CD4-positive, alpha-beta T cell treated with Interferon gamma for 1 hour (primary cell): Measurements from ENCODE around the gene SLC16A5.
"Not testable (repeated sequence)": the region's sequence is repeated elsewhere in the genome, so short reads cannot be mapped to it uniquely, and the experiment has no call there.

Experiments used
- DNase-seq: peaks from one replicate; pipeline ENCODE4 v3.0.0-alpha.2; 2020

The SLC16A5 gene, protein sequence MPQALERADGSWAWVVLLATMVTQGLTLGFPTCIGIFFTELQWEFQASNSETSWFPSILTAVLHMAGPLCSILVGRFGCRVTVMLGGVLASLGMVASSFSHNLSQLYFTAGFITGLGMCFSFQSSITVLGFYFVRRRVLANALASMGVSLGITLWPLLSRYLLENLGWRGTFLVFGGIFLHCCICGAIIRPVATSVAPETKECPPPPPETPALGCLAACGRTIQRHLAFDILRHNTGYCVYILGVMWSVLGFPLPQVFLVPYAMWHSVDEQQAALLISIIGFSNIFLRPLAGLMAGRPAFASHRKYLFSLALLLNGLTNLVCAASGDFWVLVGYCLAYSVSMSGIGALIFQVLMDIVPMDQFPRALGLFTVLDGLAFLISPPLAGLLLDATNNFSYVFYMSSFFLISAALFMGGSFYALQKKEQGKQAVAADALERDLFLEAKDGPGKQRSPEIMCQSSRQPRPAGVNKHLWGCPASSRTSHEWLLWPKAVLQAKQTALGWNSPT

DNA sequence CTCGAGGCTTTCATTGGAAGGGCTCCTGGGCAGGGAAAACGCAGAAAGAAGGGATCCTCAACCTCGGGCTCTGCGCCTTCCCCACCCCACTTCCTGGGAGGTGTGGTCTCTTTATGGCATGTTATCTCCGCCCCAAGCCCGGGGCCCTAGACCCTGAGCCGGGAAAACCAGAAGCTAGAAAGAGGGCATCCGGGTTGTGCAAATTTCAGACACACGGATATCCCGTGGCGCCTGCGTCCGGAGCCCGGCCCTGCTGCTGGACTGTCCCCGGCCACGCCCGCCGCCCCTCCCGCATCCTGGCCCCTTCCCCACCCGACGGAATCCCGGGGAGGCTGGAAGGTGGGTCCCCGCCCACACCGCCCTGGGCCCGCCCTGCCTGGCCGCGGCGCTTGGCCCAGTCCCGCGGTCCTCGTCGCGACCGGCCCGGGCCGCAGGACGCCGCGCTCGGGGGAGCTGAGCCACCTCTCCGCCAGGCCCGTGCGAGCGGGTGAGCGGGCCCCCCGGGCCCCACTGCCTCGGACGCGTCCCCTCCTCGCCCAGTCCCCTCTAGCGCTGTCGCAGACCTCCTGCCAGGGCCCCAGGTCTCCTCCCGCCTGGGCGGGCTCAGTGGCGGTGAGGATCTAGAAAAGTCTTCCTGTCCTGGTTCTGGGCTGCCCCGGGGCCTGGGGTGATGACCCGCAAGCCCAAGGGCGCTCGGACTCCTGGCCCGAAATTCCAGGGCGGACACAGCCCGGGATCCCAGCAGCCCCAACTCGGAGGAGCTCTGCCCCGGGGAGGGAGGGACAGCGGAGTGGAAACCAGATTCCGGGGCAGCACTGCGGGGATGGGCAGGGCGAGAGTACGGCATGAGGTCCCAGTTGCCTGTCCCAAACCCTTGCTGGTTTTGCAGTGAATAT, at the start of gene SLC16A5:
TSS of gene SLC16A5 (plus strand) at position 397 of the 896 bp plus-strand sequence. CDS start 5,683 bp downstream, outside the sequence.
- DNase-seq, result peak; percentile 69

DNA sequence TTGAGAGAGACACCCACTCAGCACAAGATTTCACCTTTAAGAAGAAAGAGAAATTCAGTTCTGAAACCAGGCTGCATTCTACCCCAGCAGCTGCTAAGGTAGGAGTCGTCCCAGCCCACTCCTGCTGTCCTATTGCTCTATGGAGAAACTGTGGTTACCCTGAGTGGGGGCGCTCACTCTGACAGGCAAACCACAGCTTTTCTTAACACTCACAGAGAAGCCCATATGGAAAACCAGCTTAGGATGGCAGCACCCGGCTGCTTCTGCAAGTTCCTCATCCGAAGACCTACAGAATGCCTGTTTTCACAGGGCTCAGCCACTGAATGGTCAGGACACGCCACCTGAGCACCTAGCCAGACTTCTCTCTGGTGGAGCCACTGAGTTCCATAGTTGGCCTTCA, 48.5 kb upstream of the SLC16A5 start:
- DNase-seq, result no peak

DNA sequence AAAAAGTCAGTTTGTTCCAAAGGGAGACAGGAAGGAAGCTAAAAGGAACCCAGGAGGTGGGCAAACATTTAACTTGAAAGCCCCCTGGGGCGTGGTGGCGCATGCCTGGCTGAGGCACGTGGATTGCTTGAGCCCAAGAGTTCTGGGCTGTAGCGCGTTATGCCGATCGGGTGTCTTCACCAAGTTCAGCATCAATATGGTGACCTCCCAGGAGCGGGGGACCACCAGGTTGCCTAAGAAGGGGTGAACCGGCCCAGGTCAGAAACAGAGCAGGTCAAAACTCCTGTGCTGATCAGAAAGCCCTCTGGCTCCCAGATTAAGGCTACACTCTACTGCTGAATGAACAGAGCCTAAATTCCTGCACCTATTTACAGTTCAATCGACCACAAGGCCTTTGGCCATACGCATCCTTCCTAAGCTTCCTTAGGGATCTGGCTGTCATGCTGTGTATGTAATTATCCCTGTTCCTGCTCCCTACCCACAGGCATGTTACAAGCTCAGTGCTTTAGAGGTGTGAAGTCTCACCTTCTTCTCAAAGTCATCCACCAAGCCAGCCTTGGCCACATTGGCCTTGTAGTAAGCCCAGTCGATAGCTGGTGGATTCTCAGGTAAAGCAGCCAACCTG, 46.0 kb upstream of the SLC16A5 start:
- DNase-seq, result no peak

DNA sequence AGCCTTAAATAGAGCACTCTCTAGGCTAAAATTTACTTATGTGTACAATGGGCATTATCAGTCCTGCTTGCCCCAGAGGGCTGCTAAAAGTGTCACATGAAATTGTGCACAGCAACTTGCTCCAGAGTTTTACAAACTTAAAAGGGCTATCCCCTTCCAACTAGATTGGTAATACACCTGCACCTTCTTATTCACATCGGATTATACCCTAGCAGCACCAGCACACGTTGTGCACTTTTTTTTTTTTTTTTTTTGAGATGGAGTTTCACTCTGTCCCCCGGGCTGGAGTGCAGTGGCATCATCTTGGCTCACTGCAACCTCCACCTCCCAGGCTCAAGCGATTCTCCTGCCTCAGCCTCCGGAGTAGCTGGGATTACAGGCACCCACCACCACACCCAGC, 44.0 kb upstream of the SLC16A5 start:
- not testable (repeated sequence) for DNase-seq

DNA sequence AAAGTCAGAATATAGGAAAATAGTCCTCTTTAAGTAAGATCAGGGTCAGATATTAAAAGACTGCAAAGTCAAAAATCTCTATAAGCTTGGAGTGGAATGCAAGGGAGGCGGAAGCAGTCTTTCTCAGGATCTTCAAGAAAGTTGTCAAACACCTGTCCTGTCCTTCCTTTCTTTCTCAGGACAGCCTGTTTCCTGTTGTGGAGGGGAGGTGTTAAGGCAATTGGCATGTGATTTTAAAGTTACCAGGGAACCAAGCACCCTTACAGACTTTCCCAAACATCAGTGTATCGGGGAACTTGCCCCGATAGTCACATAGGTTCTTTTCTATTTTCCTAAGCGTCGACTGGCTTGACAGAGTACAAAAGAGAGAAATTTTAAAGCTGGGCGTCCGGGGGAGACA, 43.0 kb upstream of the SLC16A5 start:
- DNase-seq, result no peak

GRCh38 chr17:75045946-75046406, 41.8 kb upstream of the SLC16A5 start:
- DNase-seq, result not testable (repeated sequence)

GRCh38 chr17:75046407-75047289, 41.1 kb upstream of the SLC16A5 start, which contains the start of the genes ATP5PD and KCTD2:
Gene ATP5PD, minus strand, starts transcription at chr17:75046969. Its CDS starts 4,319 bp downstream, at chr17:75042650.
Gene KCTD2, plus strand, starts transcription at chr17:75047225. Its CDS starts 26 bp downstream, at chr17:75047251.
- peak; percentile 95 for DNase-seq

- DNase-seq, result peak; percentile 9
Measured at GRCh38 chr17:75047398-75048098, 40.2 kb upstream of the SLC16A5 start.

DNA sequence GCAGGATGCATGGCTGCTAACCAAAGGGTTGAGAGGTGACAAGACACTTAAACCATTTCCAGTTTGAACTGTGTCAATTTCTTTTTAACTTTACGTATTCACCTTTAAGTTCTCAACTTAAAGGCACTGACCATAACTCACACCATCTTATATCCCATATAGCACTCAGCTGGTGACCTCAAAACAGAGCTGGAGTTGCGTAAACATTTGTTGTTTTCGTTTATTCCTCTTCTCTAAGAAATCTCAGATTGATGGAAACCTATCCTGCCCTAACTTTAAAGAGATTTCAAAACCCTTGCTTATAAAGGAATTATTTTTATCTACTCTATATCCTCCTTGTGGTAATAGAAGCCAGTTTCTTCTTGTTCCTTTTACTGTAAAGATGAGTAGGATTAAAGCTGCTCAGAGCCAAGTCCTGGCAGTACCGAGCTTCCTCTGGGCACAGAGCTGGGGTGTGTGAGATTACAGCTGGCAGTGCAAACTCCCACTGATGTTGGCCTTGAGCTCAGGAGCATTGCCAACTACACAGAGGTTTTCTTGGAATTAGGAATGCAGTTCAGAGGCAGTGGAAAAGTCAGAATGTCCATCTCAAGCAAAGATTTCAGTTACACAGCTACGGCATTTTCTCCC, 39.4 kb upstream of the SLC16A5 start:
- DNase-seq, result no peak

GRCh38 chr17:75049057-75049456, 38.7 kb upstream of the SLC16A5 start:
- no peak for DNase-seq

DNA sequence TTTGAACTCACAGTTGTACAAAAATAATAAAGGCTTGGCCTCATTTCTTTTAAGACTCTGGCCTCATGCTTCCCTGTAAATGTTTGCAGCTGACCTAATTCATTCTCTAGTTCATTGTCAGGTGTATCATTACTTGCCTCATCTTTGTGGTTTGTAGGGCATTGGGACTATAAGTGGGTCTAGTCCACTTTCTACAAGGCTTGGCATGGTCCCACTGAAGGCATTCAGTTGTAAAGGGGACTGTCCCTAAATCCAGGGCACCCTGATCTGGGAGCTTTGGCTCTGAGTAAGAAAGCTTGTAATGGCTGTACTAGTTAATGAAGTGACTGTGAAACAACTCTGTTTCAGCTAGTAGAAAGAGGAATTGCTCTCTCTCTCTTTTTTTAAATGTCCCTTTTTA, 38.0 kb upstream of the SLC16A5 start:
- DNase-seq, result no peak

- DNase-seq, result no peak
Measured at GRCh38 chr17:75051941-75052340, 35.8 kb upstream of the SLC16A5 start.

DNA sequence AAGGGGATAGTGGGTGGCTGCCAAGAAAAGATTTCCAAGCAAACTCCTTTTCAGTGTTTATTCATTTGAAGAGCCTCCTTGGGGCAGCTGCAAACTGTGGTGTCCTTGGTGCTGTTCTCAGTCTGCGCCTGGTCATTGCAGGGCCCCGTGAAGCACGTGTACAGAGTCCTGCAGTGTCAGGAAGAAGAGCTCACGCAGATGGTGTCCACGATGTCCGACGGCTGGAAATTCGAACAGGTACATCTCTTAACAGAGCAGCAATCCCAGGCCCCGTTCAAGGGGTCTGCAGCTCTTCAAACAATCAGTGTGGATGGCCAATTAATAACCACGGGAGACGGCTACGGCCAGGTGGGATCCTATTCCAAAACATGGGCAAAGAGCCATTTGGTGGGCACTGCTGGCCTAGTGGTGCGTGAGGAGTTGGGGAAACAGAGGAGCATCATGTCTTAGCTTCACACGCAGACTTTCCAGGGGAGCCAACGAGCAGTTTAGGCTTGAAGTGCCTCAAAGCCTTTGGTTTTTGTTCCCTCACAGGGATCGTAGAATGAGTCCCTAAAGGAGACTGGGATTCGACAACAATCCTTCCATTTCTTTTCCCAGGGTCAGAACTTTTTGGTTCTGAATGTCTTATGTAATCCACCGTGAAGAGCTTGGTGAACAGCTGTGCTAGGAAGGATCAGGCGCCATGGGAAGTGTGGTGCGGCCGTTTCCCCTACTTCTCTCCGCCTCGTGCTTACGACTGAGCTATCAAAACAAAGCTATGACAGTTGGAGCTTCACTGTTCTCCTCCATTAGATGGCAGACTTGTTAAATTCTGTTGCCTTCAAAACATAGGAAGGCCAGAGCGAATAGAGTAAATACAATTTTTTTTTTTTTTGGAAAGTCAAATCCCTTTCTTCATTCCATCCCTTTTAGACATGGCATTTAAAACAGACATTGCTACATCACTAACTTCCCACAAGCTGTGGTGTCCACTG, 28.1 kb upstream of the SLC16A5 start:
- DNase-seq, result no peak

GRCh38 chr17:75060434-75061054, 27.2 kb upstream of the SLC16A5 start:
- no peak for DNase-seq

GRCh38 chr17:75061055-75061438, 26.7 kb upstream of the SLC16A5 start:
- no peak for DNase-seq

GRCh38 chr17:75061618-75062017, 26.1 kb upstream of the SLC16A5 start:
- no peak for DNase-seq

- DNase-seq, result no peak
Measured at GRCh38 chr17:75063201-75063600, 24.6 kb upstream of the SLC16A5 start.

- no peak for DNase-seq
Measured at GRCh38 chr17:75063626-75064025, 24.1 kb upstream of the SLC16A5 start.

DNA sequence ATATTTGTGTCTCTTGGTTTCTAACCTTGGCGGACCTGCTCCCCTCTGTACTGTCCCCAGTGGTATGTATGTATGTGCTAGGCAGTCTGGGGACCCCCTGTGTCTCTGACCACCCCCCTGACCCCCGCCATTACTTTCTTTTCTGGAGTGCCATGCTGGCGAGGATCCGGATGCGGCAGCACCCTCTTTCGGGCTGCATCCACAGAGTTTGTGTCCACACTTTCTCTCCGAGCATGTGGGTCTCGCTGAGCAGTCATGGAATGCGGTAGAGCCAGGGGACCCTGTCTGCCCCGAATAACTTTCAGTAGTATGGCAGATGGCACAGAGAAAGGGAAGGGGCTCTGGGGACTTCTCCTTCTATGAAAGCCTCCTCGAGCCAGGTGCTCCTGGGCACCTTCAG, 23.7 kb upstream of the SLC16A5 start:
- no peak for DNase-seq
